HEK293T (cell line): ENCODE results near the gene LRP1B.

Experiments used
- BHLHE40 ChIP-seq: fragments of 450-650 bp; IDR thresholded peaks from 2 replicates; pipeline ENCODE4 v1.6.1; 2016; ENCODE audit warnings: mild to moderate bottlenecking, moderate library complexity, borderline replicate concordance
- FOXA1 ChIP-seq: fragments of 450-650 bp; IDR thresholded peaks from 2 replicates; pipeline ENCODE4 v1.6.1; 2016; ENCODE audit warnings: mild to moderate bottlenecking
- TARDBP ChIP-seq: fragments of 450-650 bp; IDR thresholded peaks from 2 replicates; pipeline ENCODE4 v1.6.1; 2016

GRCh38 chr2:141654311-141654710 is 476.5 kb downstream of the LRP1B start:
- TF ChIP-seq TARDBP (no peak), FOXA1 (no peak), BHLHE40 (no peak)
